GM18519 (cell line): ENCODE measurements around the gene CARD11.

Experiments
- ATAC-seq: cut with Tn5 transposase; IDR thresholded peaks from one replicate; pipeline ENCODE4 v1.9.1; 2021; ENCODE audit warnings: mild to moderate bottlenecking, moderate library complexity; ENCODE audit not compliant: unreplicated experiment, low FRiP score

Gene CARD11

DNA sequence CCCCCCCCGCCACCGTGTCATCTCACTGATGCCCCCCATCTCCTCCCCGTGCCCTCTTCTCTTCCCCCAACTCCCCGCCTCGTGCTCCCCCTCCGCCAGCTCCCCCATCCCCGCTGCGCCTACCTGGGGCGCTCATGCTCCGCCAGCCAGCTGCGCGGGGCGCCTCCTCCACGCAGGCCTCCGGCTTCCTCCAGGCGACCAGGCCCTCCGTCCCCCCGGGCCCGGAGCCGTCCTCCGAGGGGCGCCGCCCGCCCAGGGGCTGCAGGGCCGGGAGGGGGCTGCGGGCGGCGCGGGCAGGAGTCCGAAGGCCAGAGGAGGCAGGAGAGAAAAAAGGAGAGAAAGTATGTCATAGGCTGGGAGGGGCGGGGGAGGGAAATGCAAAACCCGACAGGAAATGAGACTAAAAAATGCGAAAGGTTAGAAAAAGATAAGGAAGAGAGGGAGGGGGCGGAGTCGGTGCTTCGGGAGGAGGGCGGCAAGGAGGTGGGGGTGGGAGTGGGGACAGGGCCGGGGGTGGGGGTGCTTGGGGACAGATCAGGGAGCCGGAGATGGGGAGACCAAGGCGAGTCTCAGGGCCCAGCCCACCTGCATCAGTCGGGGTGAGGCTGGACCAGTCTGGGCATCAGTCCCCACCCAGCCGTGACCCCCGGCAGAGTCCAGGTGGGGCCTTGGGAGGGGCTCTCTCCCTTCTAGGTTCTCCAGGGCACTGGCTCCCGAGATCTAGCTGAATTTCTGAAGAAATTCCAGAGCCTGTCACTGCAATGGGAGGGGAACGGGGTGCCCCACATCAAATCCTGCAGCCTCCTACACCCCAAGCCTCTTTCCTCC is at the start of gene CARD11:
Gene CARD11, minus strand, starts transcription at position 324 of the 828 bp plus-strand sequence. CDS start 85,361 bp downstream, outside the sequence.
- ATAC-seq = no peak

DNA sequence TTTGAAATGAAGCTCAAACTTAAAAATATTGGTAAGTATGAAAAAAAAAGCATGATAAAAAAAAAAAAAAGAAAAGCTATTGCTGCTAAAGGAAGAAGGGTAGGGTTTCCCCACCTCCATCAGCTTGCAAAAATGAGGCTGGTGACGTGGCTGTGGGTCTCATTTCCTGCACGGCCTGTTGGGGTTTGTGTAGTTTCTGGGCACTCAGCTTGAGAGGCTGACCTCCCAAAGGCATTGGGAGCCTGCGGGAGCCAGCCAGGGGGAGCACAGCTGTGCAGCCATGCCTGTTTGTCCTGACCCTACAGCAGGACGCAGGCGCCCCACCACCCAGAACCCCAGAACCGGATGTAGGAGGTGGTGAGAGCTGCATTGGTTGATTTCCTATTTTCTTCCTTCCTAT is 48.8 kb upstream of the CARD11 start:
- peak; percentile 68 for ATAC-seq

DNA sequence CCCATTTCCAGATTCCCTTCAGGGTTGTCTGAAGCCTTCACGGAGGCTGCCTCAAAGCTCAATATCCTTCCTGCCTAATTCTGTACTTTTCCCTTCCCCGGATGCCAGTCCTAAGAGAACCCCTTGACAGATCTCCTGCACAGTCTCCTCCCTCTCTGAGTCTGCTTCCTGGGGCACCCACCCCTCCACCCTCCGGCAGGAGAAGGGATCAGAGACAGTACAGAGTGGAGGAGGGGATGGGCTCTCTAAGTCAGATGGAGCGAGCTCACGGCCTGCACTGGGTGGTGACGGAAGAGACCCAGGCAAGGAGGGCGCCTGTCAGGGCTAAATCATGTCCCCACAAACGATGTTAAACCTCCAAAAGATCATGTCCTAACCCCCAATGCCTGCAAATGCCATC is 48.0 kb upstream of the CARD11 start:
- ATAC-seq = no peak

DNA sequence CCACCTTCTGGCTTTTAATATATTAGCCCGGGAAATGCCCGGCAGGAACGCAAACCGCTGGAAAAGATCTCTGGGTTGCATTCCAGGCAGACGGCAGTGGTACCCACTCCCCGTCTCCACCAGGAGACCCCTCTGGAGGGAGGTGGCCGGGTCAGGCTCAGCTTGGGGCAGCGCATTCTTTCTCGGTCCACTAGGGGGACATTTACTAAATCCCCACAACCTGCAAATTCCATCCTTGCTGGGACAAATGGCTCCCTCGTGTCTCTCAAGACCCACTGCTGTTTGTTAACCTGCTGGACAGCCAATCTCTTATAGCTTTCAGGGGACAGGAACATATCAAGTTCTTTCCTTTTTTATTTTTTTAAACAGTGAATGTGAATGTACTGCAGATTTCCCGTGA is 45.8 kb upstream of the CARD11 start:
- no peak for ATAC-seq

DNA sequence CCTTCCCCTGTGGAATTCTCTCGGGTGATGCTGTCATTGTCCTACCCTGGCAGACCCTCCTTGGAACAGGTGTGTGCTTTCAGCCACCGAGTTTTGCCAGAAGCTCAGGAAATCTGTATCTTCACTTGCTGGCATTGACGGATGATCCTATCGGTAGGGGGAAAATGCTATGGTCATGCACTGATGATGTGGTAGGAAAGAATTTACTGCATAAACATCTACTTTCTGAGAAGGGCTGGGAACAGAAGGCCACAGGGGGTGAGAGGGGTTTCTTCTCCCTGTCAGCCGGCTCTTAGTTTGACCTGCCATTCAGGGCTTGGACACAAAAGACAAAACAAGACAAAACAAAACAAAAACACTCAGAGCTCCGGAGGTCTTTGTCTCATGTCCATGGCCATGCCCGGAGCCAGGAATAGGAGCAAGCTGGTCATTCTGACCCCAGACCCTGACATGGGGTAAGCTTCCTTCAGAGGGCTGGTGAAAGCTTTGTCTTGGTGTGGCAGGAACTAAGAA is 43.6 kb upstream of the CARD11 start:
- no peak for ATAC-seq

DNA sequence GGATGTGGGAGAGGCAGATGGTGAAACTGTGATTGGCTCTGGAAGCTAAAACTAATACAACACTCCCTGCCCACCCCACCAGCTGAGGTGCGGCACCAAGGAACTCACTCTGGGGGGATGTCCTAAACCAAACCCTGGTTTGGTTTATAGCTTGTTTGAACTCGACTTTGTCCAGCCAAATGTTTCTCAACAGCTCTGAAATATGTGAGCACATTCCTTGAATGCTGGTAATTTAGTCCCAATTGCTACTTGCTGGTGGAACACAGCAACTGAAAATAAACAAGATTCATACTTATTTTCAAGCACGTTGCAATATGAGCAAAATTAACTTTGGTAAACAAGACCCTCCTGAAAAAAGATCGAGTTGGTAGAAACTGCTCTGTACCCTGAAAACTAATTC is 39.7 kb upstream of the CARD11 start:
- ATAC-seq = no peak

DNA sequence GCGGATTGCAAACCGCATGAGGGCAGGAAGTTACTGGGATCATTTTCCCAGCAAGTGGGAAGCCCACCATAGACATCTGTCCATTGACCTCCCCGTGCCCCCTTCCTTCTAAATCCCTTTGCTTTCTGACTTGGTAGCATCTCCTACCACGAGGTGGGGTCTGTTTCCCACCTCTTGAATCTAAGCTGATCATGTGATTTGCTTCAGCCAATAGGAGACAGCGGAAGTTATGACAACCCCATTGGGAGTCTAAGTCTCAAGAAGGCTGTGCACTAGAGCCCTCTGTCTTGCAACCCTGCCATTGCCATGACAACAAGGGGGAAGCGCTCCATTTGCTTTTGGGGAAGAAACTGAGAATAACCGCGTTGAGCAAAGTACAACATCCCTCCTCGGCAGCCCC is 39.2 kb upstream of the CARD11 start:
- no peak for ATAC-seq

DNA sequence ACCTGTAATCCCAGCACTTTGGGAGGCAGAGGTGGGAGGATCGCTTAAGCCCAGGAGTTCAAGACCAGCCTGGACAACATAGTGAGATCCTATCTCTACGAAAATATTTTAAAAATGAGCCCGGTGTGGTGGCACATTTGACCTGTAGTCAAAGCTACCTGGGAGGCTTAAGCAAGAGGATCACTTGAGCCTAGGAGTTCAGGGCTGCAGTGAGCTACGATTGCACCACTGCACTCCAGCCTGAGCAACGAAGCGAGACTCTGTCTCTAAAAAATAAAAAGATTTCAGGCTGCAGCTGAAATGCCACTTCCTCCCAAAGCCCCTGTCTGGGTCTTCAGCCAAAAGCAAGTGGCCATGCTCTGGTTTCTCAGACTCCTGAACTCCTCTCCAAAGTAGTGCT is 38.7 kb upstream of the CARD11 start:
- no peak for ATAC-seq

DNA sequence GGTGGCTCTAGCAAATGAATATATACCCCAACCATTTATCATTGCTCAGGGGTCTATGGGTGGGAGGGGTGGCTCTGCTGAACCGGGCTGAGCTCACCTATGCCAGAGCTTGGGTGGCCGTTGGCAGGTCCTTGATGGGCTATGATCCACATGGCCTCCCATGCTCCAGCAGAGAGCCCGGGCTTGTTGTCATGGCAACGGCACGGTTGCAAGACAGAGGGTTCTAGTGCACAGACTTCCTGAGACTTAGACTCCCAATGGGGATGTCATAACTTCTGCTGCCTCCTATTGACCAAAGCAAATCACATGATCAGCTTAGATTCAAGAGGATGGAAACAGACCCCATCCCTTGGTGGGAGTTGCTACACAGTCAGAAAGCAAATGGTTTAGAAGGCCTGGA is 36.4 kb upstream of the CARD11 start:
- no peak for ATAC-seq

DNA sequence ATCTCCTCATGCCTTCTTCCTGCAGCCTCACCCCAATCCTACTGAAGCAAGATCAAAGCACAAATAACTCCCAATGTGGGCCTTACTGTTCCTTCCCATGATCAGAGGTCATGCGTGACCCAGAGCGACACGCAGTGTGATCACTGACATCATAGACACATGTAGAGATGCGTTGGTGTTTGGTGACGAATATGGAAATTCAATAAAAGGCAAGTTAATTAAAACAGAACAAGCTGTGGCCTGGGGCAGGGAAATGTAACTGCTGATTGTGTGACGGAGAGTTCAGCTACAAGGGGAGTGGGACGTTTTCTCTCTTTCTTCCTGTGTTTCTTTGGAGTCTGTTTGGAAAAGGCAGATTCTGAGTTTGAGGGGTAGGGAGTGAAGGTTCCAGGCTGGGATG is 34.8 kb upstream of the CARD11 start:
- ATAC-seq = no peak

DNA sequence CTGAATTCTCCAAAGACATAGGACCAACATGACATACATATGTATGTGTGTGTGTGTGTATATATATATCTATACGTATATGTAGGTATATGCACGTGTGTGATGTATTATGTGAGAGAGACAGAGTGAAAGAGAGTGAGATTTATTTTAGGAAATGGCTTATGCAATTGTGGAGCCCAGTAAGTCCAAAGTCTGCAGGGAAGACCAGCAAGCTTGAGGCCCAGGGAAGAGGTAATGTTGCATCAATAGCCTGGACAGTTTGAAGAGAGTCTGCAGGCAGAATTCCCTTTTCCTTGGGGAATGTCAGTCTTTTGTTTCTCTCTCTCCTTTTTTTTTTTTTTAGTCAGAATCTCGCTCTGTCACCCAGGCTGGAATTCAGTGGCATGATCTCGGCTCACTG is 33.0 kb upstream of the CARD11 start:
- no peak for ATAC-seq

DNA sequence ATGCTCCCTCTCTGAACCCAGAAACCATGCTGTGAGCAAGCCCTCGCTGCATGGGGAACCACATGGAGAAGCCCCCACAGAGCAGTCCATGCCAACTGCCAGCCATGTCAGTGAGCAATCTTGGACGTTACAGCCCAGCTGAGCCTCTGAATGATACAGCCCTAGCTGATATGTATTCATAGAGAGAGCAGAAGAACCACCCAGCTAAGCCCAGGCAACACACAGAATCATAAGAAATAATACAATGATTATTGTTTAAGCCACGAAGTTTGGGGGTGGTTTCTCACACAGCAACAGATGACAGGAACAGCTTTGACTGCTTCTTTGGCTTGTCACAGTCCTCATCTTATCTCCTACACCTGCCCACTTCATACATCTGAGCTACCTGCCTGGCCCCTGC is 32.5 kb upstream of the CARD11 start:
- no peak for ATAC-seq

DNA sequence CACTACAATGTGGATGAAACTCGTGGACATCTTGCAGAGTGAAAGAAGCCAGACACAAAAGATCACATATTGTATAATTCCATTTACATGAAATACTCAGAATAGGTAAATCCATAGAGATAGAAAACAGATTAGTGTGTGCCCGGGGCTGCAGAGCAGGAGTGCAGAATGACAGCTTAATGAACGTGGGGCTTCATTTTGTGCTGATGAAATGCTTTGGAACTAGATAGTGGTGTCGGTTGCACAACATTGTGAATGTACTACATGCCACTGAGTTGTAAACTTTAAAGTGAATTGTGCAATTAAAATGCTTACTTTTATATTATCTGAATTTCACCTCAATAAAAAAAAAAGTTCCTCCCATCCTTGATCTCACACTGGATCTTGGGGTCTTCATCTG is 31.8 kb upstream of the CARD11 start:
- no peak for ATAC-seq

DNA sequence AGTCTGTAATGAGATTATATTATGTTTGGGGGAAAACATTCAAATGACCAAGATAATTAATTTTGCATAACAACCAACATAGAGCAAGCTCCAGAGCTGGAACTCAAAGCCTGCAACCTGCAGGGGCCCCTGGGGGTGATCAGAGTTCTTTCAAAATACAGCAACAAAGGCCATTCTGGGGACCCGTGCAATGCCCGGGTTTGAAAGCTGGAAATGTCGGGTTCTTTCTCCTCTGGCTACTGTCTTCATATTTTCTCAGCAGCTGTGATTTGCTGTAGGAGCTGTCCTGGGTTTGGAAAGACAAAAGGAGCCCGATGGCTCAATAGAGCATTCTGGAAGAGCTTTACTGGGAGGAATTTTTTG is 30.8 kb upstream of the CARD11 start:
- no peak for ATAC-seq

DNA sequence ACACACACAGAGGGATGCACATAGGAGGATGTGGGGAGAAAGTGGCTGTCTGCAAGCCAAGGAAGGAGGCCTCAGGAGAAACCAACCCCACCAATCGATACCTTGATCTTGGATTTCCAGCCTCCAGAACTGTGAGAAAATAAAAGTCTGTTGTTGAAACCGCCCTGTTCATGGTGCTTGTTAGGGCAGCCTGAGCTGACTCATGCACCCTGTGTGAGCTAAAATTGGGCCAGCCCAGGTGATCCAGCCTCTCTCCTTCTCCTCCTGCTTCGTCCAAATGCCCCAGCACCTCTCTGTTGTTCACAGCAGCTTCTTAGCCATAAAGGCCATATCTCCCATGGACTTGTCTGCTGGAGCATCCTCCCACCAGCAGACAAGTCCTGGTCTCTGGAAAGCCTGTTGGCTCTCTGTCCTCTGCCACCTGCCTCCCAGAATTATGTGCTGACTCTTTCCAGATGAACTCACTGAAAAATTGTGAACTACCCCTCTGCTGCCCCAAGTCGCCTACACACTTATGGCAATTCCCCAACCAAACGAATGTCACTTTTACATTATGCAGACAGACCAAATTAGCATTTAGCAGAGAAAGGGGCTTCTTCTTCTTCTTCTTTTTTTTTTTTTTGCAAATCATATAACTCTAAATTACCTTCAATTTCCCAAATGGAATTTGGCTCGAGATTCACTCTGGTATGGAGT is 30.2 kb upstream of the CARD11 start:
- ATAC-seq = no peak

DNA sequence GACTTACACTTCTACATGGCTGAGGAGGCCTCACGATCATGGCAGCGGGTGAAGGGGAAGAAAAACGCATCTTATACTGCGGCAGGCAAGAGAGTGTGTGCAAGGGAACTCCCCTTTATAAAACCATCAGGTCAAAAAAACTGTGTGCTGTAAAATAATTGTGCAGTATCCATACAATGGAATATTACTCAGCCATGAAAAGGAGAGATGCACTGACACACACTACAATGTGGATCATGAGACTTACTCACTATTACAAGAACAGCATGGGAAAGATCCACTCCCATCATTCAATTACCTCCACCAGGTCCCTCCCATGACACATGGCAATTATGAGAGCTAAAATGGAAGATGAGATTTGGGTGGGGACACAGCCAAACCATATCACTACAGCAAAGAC is 27.2 kb upstream of the CARD11 start:
- ATAC-seq = no peak

DNA sequence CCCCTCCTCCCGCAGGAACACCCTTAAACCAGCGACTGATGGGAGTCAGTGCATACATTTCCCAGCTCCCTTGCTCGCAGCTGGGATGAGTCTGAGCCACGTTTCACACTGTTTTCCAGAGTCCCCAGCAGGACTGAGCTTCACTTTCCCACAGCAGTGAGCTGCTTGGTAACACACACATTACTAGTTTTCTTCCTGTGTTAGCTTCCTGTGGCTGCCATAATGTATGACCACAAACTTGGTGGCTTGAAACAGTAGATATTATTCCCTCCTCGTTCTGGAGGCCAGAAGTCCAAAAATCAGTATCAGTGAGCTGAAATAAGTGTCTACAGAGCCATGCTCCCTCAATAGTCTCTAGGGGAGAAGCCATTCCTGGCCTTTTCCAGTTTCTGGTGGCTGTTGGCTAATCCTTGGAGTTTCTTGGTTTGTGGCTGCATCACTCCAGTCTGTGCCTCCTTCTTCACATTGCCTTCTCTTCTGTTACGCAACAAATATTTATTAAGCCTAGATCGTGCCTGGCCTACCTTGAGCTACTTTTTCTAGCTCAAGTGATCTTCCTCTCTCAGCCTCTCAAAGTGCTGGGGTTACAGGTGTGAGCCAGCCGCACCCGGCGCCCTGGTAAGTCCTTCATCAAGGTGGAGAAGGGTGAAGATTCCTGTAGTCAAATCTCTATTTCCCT is 26.2 kb upstream of the CARD11 start:
- no peak for ATAC-seq

DNA sequence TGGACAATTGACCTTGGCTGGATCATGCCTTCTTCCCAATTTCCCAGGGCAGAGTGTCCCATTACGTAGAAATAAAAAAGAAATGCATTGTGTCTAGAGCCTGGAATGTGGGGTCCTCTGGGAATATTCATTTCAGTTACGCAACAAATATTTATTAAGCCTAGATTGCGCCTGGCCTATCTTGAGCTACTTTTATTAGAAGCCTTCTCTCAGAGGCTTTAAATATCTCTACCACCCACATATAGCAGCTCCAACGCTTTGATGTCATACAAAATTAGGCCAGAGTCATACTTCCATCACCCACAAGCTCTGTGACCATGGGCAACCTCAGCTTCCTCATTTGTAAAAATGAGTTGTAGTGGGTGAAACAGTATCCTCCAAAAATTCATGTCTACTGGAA is 24.9 kb upstream of the CARD11 start:
- peak; percentile 56 for ATAC-seq

DNA sequence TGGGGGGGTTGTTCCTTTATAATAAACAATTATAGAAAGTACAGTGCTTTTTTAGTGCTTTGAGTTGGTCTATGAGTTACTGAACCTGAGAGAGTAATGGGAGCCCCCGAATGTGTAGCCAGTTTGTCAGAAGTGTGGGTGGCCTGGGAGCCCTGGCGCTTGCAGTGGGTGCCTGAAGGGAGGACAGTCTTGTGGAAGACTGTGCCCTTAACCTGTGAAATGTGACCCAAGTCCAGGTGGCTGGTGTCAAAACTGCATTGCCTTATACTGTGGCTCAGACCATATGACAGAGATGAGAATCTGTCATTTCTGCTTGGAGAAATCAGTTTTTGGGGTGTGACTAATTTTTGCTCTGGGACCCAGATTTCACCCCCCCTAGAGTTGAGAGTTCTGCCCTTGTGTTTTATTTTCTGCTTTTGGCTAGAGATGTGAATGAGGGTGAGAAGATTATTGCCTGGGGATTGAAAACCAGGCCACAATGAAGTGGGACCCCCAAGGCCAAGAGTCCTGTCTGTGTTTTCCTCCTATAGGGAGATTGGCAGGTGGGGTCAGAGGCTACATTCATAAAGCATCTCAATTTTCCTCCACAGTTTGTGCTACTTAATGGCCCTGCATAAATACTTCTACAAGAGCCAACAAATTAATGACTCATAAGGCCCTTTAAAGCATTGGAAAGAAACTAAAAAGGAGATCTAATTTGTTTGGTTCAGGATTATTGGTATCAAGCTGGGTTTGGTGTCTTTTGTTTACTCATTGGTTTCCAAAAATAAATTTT is 24.1 kb upstream of the CARD11 start:
- ATAC-seq = no peak

DNA sequence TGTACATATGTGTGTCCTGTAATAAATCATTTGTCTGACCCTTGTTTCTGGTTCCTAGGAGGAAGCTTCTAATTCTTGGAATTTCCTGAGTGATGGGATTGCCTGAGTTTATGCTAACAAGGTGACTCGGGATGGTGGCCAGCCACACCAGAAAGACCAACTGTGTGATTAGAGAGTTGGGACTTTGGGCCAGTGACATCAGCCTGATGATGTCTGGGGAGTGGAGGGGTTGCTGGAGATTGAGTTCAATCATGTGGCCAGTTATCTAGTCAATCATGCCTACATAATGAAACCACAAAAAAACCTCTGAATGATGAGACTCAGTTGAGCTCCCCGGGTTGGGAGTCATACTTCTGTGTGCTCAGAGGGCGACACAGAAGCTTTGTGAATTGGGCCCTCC is 23.5 kb upstream of the CARD11 start:
- no peak for ATAC-seq

DNA sequence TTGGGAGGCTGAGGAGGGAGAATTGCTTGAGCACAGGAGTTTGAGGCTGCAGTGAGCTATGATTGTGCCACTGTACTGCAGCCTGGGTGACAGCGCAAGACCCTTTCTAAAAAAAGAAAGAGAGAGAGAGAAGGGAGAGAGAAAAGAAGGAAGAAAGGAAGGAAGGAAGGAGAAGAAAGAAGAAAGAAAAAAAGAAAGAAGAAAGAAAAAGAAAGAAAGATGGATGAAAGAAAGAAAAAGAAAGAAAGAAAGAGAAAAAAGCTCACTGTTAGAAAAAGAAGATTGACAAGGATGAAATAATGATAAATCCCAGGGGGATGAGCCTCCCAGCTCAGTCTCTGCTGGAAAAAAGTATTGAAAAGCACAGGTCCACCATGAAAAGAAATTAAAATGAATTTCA is 22.8 kb upstream of the CARD11 start:
- ATAC-seq = no peak
